ENCODE data around the gene NNAT. TPM values are rescaled to one million over a fixed set of nuclear protein-coding genes. Genes with fewer than 3 reads are reported as not detected.

Gene NNAT
- total and polyA plus RNA-seq, 2 of the 8 experiments (the other 6 are each of a cell fraction or from before 2014, with no cell fraction given), result 66.8 to 175 TPM

DNA sequence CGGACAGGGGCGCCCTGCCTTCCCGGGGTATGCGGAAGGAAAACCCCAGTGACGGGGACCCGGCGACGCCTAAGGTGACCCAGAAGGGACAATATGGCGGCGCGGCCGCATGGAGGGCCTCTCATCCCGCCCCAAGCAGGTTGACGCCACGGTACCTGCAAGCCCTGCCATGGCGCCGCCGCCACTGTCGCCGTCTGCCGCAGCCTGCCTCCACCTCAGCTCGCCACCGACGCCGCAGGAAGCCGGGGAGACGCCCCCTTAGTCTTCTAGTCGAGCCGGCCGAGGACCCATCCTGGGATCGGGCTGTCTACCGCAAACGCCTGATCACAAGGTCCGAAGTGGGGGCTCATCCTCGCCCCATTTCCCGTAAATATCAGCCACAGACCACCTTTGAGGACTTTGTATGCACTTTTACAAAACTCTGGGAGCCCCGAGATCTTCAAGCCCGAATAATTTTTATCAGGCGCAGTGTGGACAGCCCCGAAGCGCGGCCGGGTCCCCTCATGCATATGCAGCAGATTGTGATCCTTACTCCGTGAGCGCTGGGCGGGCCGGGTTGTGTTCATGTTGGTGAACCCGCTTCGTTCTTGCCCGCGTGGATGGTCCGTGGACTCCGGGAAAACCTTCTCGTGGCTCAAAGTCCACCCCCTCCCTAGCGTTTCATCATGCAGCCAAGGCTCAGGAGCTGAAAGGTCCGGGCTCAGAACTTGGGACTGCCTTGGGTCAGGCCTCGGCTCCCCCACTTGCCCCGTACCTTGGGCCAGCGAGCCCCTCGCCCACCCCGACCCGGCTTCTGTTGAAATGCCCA lies 6.8 kb downstream of the NNAT start, which contains the start of gene BLCAP (continued):
- TF ChIP-seq, protein P1, sequence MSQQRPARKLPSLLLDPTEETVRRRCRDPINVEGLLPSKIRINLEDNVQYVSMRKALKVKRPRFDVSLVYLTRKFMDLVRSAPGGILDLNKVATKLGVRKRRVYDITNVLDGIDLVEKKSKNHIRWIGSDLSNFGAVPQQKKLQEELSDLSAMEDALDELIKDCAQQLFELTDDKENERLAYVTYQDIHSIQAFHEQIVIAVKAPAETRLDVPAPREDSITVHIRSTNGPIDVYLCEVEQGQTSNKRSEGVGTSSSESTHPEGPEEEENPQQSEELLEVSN (IDR thresholded peaks at IDR 0.05), result no peak
- TF ChIP-seq RBBP5 (IDR thresholded peaks at IDR 0.05; ENCODE audit: borderline replicate concordance, low read depth, low read length) (peak; percentile 53; the same call in 1 of the 2 replicates), POLR2AphosphoS5 (IDR thresholded peaks at IDR 0.05; ENCODE audit: low read depth, low read length) (peak; percentile 95), RAD21 (IDR thresholded peaks at IDR 0.05 in 1 of 2, conservative IDR thresholded peaks at IDR 0.05 in 1 of 2; ENCODE audit: low read depth in 2 of 2, low read length in 2 of 2) (no peak), BACH1 (IDR thresholded peaks at IDR 0.05; ENCODE audit: low read length) (peak; percentile 38; the same call in 1 of the 2 replicates), TAF1 (IDR thresholded peaks at IDR 0.05; ENCODE audit: low read depth, low read length) (peak; percentile 87), FOSL1 (IDR thresholded peaks at IDR 0.05; ENCODE audit: insufficient read depth, low read depth, low read length) (no peak), TBP (IDR thresholded peaks at IDR 0.05; ENCODE audit: low read depth, low read length) (peak; percentile 81), POU5F1 (IDR thresholded peaks at IDR 0.05; ENCODE audit: low read depth, low read length) (no peak; the same call in 1 of the 2 replicates), PHF8 (conservative IDR thresholded peaks at IDR 0.05; ENCODE audit: low read depth, low read length) (peak; percentile 83), HDAC2 (IDR thresholded peaks at IDR 0.05; ENCODE audit: borderline replicate concordance in 1 of 2, low read depth in 2 of 2, low read length in 2 of 2) (peak in 1 of 2 experiments; percentile 91; a peak in 2 of 4 replicates), SIN3A (conservative IDR thresholded peaks at IDR 0.05 in 1 of 2, IDR thresholded peaks at IDR 0.05 in 1 of 2; ENCODE audit: low read depth in 1 of 2, low read length in 2 of 2) (peak; percentile 80 to 93; a peak in 1 of 4 replicates), POLR2A (IDR thresholded peaks at IDR 0.05; ENCODE audit: control extremely low read depth in 1 of 2, low read depth in 2 of 2, low read length in 2 of 2) (peak; percentile 61 to 95), EGR1 (IDR thresholded peaks at IDR 0.05; ENCODE audit: borderline replicate concordance, low read depth, low read length) (peak; percentile 75), GABPA (IDR thresholded peaks at IDR 0.05; ENCODE audit: borderline replicate concordance, insufficient read depth, low read length) (no peak), KDM4A (IDR thresholded peaks at IDR 0.05; ENCODE audit: low read depth, low read length, severe bottlenecking) (peak; percentile 68), KDM1A (IDR thresholded peaks at IDR 0.05; ENCODE audit: borderline replicate concordance, low read length) (no peak), CHD1 (IDR thresholded peaks at IDR 0.05; ENCODE audit: low read depth, low read length) (no peak), CTBP2 (IDR thresholded peaks at IDR 0.05; ENCODE audit: borderline replicate concordance, insufficient read depth, insufficient read length, low read length) (no peak)
- TF ChIP-seq, protein P2, sequence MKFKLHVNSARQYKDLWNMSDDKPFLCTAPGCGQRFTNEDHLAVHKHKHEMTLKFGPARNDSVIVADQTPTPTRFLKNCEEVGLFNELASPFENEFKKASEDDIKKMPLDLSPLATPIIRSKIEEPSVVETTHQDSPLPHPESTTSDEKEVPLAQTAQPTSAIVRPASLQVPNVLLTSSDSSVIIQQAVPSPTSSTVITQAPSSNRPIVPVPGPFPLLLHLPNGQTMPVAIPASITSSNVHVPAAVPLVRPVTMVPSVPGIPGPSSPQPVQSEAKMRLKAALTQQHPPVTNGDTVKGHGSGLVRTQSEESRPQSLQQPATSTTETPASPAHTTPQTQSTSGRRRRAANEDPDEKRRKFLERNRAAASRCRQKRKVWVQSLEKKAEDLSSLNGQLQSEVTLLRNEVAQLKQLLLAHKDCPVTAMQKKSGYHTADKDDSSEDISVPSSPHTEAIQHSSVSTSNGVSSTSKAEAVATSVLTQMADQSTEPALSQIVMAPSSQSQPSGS (IDR thresholded peaks at IDR 0.05; ENCODE audit: low read length), result 0 out of 2 replicates have a peak, but pooled peaks have one; percentile 47
